Mesodermal cell (in vitro differentiated cells): ENCODE results near the gene SORCS2.
"Not testable (repeated sequence)": the region's sequence is repeated elsewhere in the genome, so short reads cannot be mapped to it uniquely, and the experiment has no call there.

Experiments
- H3K27ac ChIP-seq: 2 replicates; pipeline ENCODE4 v1.7.0; 2013; ENCODE audit warnings: mild to moderate bottlenecking, low read depth, low read length, moderate library complexity; ENCODE audit not compliant: severe bottlenecking
- H3K36me3 ChIP-seq: 2 replicates; pipeline ENCODE4 v1.7.1; 2013; ENCODE audit warnings: mild to moderate bottlenecking, low read length, moderate library complexity; ENCODE audit not compliant: control insufficient read depth, insufficient read depth
- H3K4me1 ChIP-seq: one replicate; pipeline ENCODE4 v1.7.1; 2013; ENCODE audit warnings: mild to moderate bottlenecking, low read length; ENCODE audit not compliant: insufficient read depth, control insufficient read depth, poor library complexity, severe bottlenecking
- H3K4me3 ChIP-seq: 2 replicates; pipeline ENCODE4 v1.7.0; 2013; ENCODE audit warnings: low read length, control low read depth, mild to moderate bottlenecking; ENCODE audit not compliant: insufficient read depth, poor library complexity, severe bottlenecking; ENCODE audit errors: extremely low read depth
- H3K9me3 ChIP-seq: 2 replicates; pipeline ENCODE4 v1.7.1; 2013; ENCODE audit warnings: mild to moderate bottlenecking, low read length, moderate library complexity; ENCODE audit not compliant: control insufficient read depth
- WGBS, 2 experiments: methylation state at CpG; one replicate each; pipeline ENCODE4 v1.1.5; 2013; ENCODE audit warnings: missing lambda C conversion rate in 2 of 2; ENCODE audit not compliant: insufficient coverage in 2 of 2; 5-methylcytosine and 5-hydroxymethylcytosine counted together

Gene SORCS2

GRCh38 chr4:7212101-7212674 is 19.9 kb downstream of the SORCS2 start:
- Histone ChIP-seq H3K9me3 (peaks cover 6% of the 10 kb centered on the region), H3K4me3 (no peak overlapping the region), H3K27ac (no peak overlapping the region), H3K36me3 (no peaks in the 10 kb centered on the region), H3K4me1 (peaks cover 16% of the 10 kb centered on the region)
- WGBS, 2 experiments, result 78 to 92% methylated on average over 1 to 3 of the region's 6 CpGs

DNA sequence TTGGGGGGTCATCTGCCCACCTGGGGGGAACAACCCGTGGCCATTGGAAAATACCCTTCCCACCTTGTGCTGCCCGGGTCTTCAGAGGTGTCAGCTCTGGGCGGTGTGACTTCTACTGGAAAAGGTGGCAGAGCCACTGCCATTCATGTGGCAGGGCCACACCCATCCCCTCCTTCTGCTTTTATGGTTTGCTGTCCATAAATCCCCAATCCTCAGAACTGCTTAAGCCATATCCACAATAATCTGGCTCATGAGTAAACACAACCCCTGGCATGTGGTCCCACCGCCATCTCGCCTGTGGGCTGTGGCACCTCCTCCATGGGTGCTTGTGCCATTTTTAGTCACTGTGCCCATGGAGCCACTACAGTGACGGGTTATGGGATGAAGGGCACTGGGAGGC is 20.6 kb downstream of the SORCS2 start:
- Histone ChIP-seq H3K36me3 (no peaks in the 10 kb centered on the region), H3K9me3 (peaks cover 6% of the 10 kb centered on the region), H3K27ac (no peak overlapping the region), H3K4me3 (no peak overlapping the region), H3K4me1 (peaks cover 10% of the 10 kb centered on the region)
- 71 to 79% methylated on average over 6 of the region's 6 CpGs for WGBS, 2 experiments

DNA sequence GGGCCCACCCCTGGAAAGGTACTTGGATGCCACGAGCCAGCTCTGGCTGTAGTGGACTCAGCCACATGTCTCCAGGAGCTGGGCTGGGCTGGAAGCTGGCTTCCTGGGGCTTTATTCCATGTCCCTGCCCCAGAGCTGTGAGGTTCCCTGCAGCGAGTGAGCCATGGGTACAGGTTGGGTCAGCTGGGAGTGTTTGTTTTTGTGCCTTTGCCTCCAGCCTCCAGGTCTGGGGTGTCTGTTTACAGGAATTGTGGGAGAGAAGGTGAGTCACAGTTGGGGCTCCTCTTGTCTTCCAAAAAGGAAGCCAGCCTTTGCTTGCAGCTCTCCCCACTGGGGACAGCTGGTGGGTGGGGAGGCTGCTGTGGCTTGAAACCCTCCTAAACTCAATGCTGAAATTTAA is 21.5 kb downstream of the SORCS2 start:
- H3K9me3 ChIP-seq, result peaks cover 6% of the 10 kb centered on the region
- H3K4me3 ChIP-seq, result no peak overlapping the region
- H3K36me3 ChIP-seq, result no peaks in the 10 kb centered on the region
- peaks cover 7% of the 10 kb centered on the region for H3K4me1 ChIP-seq
- 67 to 92% methylated on average over 1 to 2 of the region's 2 CpGs for WGBS, 2 experiments
- no peak overlapping the region for H3K27ac ChIP-seq

GRCh38 chr4:7214359-7214758 is 22.0 kb downstream of the SORCS2 start:
- 67% methylated on average over 2 of the region's 2 CpGs for WGBS, 2 experiments
- H3K27ac ChIP-seq, result no peak overlapping the region
- H3K4me1 ChIP-seq, result peaks cover 5% of the 10 kb centered on the region
- H3K9me3 ChIP-seq, result peaks cover 6% of the 10 kb centered on the region
- no peaks in the 10 kb centered on the region for H3K36me3 ChIP-seq
- H3K4me3 ChIP-seq, result no peak overlapping the region

DNA sequence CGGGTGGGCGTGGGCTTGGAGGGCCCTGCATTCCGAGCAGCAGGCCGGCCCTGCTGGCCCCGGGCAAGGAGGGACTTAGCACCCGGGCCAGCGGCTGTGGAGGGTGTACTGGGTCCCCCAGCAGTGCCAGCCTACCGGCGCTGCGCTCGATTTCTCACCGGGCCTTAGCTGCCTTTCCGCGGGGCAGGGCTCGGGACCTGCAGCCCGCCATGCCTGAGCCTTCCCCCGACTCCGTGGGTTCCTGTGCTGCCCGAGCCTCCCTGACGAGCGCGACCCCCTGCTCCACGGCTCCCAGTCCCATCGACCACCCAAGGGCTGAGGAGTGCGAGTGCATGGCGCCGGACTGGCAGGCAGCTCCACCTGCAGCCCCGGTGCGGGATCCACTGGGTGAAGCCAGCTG is 22.8 kb downstream of the SORCS2 start:
- H3K9me3 ChIP-seq, H3K27ac ChIP-seq, H3K4me3 ChIP-seq, H3K36me3 ChIP-seq, H3K4me1 ChIP-seq: not testable (repeated sequence)
- WGBS, 2 experiments, result 93 to 98% methylated on average over 3 to 10 of the region's 29 CpGs

DNA sequence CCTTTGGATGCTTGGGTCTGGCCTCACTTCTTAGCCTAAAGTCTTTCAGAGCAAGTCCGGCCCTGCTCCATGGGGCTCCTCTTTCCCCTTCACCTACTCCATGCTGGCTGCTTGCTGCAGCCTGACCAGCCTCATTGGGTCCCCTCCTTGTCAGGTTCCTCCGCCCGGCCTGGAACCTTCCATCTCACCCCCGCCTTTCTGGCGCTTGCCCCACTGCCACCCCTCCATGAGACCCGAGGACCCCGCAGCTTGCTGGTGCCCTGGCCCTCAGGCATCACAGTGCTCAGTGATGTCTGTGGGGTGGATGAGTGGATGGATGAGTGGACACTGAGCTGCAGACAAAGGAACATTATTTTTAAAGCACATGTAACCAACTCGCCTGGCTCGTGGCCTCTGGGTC is 24.7 kb downstream of the SORCS2 start:
- 100% methylated on average over 3 of the region's 9 CpGs for WGBS, 2 experiments
- no peaks in the 10 kb centered on the region for H3K4me1 ChIP-seq
- H3K27ac ChIP-seq, result no peak overlapping the region
- H3K9me3 ChIP-seq, result peaks cover 6% of the 10 kb centered on the region
- no peak overlapping the region for H3K4me3 ChIP-seq
- H3K36me3 ChIP-seq, result no peaks in the 10 kb centered on the region

- 76 to 88% methylated on average over 21 to 22 of the region's 26 CpGs for WGBS, 2 experiments
- Histone ChIP-seq H3K27ac (no peak overlapping the region), H3K4me3 (no peak overlapping the region), H3K4me1 (no peaks in the 10 kb centered on the region), H3K9me3 (peaks cover 6% of the 10 kb centered on the region), H3K36me3 (no peaks in the 10 kb centered on the region)
These were observed 25.4 kb downstream of the SORCS2 start for GRCh38 chr4:7217474-7218321.

- Histone ChIP-seq H3K36me3 (no peaks in the 10 kb centered on the region), H3K4me1 (no peaks in the 10 kb centered on the region), H3K27ac (no peak overlapping the region), H3K4me3 (no peak overlapping the region), H3K9me3 (peaks cover 6% of the 10 kb centered on the region)
- 95 to 96% methylated on average over 6 to 7 of the region's 7 CpGs for WGBS, 2 experiments
These were observed 26.3 kb downstream of the SORCS2 start for GRCh38 chr4:7218686-7219085.

GRCh38 chr4:7222521-7222920 is 30.2 kb downstream of the SORCS2 start:
- no peaks in the 10 kb centered on the region for H3K36me3 ChIP-seq
- H3K9me3 ChIP-seq, result no peaks in the 10 kb centered on the region
- H3K4me1 ChIP-seq, result peaks cover 4% of the 10 kb centered on the region
- 85 to 96% methylated on average over 6 to 7 of the region's 9 CpGs for WGBS, 2 experiments
- H3K27ac ChIP-seq, result no peak overlapping the region
- H3K4me3 ChIP-seq, result no peak overlapping the region

- Histone ChIP-seq H3K4me1 (peaks cover 4% of the 10 kb centered on the region), H3K9me3 (no peaks in the 10 kb centered on the region), H3K36me3 (no peaks in the 10 kb centered on the region), H3K27ac (no peak overlapping the region), H3K4me3 (no peak overlapping the region)
- WGBS, 2 experiments, result 85 to 98% methylated on average over 4 of the region's 5 CpGs
These were observed 31.2 kb downstream of the SORCS2 start for GRCh38 chr4:7223541-7223940.

DNA sequence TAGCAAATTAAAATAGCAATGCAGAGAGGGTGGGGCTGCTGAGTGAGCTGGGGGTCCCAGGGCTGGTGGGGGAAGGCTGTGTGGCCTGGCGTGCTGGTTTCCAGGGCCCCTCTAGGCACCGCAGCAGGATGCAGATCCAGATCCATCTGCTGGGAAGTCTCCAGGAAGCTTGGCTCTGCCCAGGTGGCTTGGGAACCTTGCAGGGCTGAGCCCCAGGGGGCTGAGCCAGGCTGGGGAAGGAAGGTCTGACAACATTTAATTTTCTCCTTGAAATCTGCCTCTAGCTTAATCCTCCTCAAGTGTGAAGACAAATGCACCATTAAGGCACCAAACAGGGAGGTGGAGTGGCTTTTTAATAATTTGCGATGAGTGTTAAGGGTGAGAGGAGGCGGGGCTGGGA is 31.7 kb downstream of the SORCS2 start:
- 89 to 100% methylated on average over 2 to 3 of the region's 4 CpGs for WGBS, 2 experiments
- Histone ChIP-seq H3K9me3 (no peaks in the 10 kb centered on the region), H3K4me3 (no peak overlapping the region), H3K4me1 (peaks cover 4% of the 10 kb centered on the region), H3K27ac (no peak overlapping the region), H3K36me3 (no peaks in the 10 kb centered on the region)
